HEK293 (cell line): Measurements from ENCODE around the gene DMC1.

Experiments used
- CTCF ChIA-PET: fragments of 350-600 bp; formaldehyde crosslinking; extraction: SDS; loops from one replicate; lab custom pipeline; 2021; ENCODE audit warnings: antibody characterized with exemption; lab: Yijun Ruan, JAX
- POLR2A ChIA-PET: fragments of 300-600 bp; formaldehyde crosslinking; extraction: SDS; loops from one replicate; lab custom pipeline; 2020; ENCODE audit warnings: antibody characterized with exemption, inconsistent platforms; lab: Yijun Ruan, JAX
- H3K27ac ChIP-seq: fragments of 200-500 bp; sonication (Bioruptor generic); 2 replicates; pipeline ENCODE4 v1.5.1; 2014; ENCODE audit warnings: low read depth, low read length, control low read depth, inconsistent platforms; ENCODE audit errors: extremely low read depth
- H3K36me3 ChIP-seq, 2 experiments: fragments of 200-500 bp in 1 of 2; sonication (Bioruptor generic) in 1 of 2; 1 replicate in 1 of 2; 2 replicates in 1 of 2; pipeline ENCODE4 v1.5.1; 2014 to 2017; ENCODE audit warnings: inconsistent platforms in 2 of 2, low read length in 2 of 2; ENCODE audit not compliant: control insufficient read depth in 2 of 2, insufficient read depth in 1 of 2
- H3K4me1 ChIP-seq: fragments of 200-500 bp; sonication (Bioruptor generic); 2 replicates; pipeline ENCODE4 v1.5.1; 2014; ENCODE audit warnings: mild to moderate bottlenecking, low read length, inconsistent platforms; ENCODE audit not compliant: control insufficient read depth, insufficient read depth
- H3K4me3 ChIP-seq: 2 replicates; pipeline ENCODE4 v1.5.1; 2011; ENCODE audit warnings: low read depth, mild to moderate bottlenecking, control low read depth, low read length, moderate library complexity
- H3K9me3 ChIP-seq: fragments of 200-500 bp; sonication (Bioruptor generic); 2 replicates; pipeline ENCODE4 v1.5.1; 2014; ENCODE audit warnings: low read depth, low read length, inconsistent platforms; ENCODE audit not compliant: control insufficient read depth, insufficient read depth
- HOXC10 ChIP-seq: sonication (generic); formaldehyde crosslinking; IDR thresholded peaks from 2 replicates; pipeline ENCODE4 v1.8.1; 2023; ENCODE audit warnings: mild to moderate bottlenecking, missing genetic modification reagents
- HOXD13 ChIP-seq: sonication (generic); formaldehyde crosslinking; IDR thresholded peaks from 2 replicates; pipeline ENCODE4 v1.8.0; 2022; ENCODE audit warnings: missing genetic modification reagents, borderline replicate concordance
- KLF10 ChIP-seq: fragments of 450-650 bp; IDR thresholded peaks from 2 replicates; pipeline ENCODE4 v1.5.1; 2018; ENCODE audit warnings: missing biosample characterization, mild to moderate bottlenecking, missing genetic modification characterization
- TSHZ1 ChIP-seq: fragments of 450-650 bp; formaldehyde crosslinking; IDR thresholded peaks from 2 replicates; pipeline ENCODE4 v1.5.1; 2016; ENCODE audit warnings: missing biosample characterization, missing genetic modification characterization, borderline replicate concordance
- ZNF132 ChIP-seq: fragments of 450-650 bp; formaldehyde crosslinking; IDR thresholded peaks from 2 replicates; pipeline ENCODE4 v1.5.1; 2017; ENCODE audit warnings: missing biosample characterization, missing genetic modification characterization, borderline replicate concordance
- ZNF133 ChIP-seq: fragments of 450-650 bp; formaldehyde crosslinking; IDR thresholded peaks from 2 replicates; pipeline ENCODE4 v1.5.1; 2016; ENCODE audit warnings: missing biosample characterization, missing genetic modification characterization
- ZNF184 ChIP-seq: fragments of 450-650 bp; IDR thresholded peaks from 2 replicates; pipeline ENCODE4 v1.5.1; 2018; ENCODE audit warnings: missing biosample characterization, mild to moderate bottlenecking, missing genetic modification characterization
- ZNF223 ChIP-seq: fragments of 450-650 bp; formaldehyde crosslinking; IDR thresholded peaks from 2 replicates; pipeline ENCODE4 v1.5.1; 2016; ENCODE audit warnings: missing biosample characterization, missing genetic modification characterization
- ZNF473 ChIP-seq: fragments of 450-650 bp; formaldehyde crosslinking; IDR thresholded peaks from 2 replicates; pipeline ENCODE4 v1.5.1; 2017; ENCODE audit warnings: missing biosample characterization, missing genetic modification characterization
- ZNF501 ChIP-seq: fragments of 450-650 bp; formaldehyde crosslinking; IDR thresholded peaks from 2 replicates; pipeline ENCODE4 v1.5.1; 2016; ENCODE audit warnings: missing biosample characterization, missing genetic modification characterization
- ZNF530 ChIP-seq: fragments of 450-650 bp; formaldehyde crosslinking; IDR thresholded peaks from 2 replicates; pipeline ENCODE4 v1.5.1; 2016; ENCODE audit warnings: low read depth, missing biosample characterization, missing genetic modification characterization
- ZNF596 ChIP-seq: fragments of 450-650 bp; IDR thresholded peaks from 2 replicates; pipeline ENCODE4 v1.5.0; 2018; ENCODE audit warnings: missing biosample characterization, mild to moderate bottlenecking, missing genetic modification characterization, moderate library complexity
- ZNF626 ChIP-seq: fragments of 450-650 bp; sonication (Bioruptor Pico); formaldehyde crosslinking; IDR thresholded peaks from 2 replicates; pipeline ENCODE4 v1.5.1; 2018; ENCODE audit warnings: missing biosample characterization, missing genetic modification characterization, inconsistent platforms
- ZNF747 ChIP-seq: fragments of 450-650 bp; formaldehyde crosslinking; IDR thresholded peaks from 2 replicates; pipeline ENCODE4 v1.5.1; 2016; ENCODE audit warnings: missing biosample characterization, missing genetic modification characterization
- TF ChIP-seq, protein P1 (sequence below): fragments of 450-650 bp; formaldehyde crosslinking; IDR thresholded peaks from 2 replicates; pipeline ENCODE4 v1.5.1; 2016; ENCODE audit warnings: missing biosample characterization, missing genetic modification characterization
- TF ChIP-seq, protein P2 (sequence below): fragments of 450-650 bp; formaldehyde crosslinking; IDR thresholded peaks from 2 replicates; pipeline ENCODE4 v1.5.1; 2017; ENCODE audit warnings: missing biosample characterization, missing genetic modification characterization
- TF ChIP-seq, protein P3 (sequence below): fragments of 450-650 bp; formaldehyde crosslinking; IDR thresholded peaks from 2 replicates; pipeline ENCODE4 v1.5.1; 2016; ENCODE audit warnings: missing biosample characterization, missing genetic modification characterization
- TF ChIP-seq, protein P4 (sequence below): fragments of 450-650 bp; formaldehyde crosslinking; IDR thresholded peaks from 2 replicates; pipeline ENCODE4 v1.5.1; 2017; ENCODE audit warnings: missing biosample characterization, mild to moderate bottlenecking, missing genetic modification characterization, moderate library complexity

The DMC1 gene

DNA sequence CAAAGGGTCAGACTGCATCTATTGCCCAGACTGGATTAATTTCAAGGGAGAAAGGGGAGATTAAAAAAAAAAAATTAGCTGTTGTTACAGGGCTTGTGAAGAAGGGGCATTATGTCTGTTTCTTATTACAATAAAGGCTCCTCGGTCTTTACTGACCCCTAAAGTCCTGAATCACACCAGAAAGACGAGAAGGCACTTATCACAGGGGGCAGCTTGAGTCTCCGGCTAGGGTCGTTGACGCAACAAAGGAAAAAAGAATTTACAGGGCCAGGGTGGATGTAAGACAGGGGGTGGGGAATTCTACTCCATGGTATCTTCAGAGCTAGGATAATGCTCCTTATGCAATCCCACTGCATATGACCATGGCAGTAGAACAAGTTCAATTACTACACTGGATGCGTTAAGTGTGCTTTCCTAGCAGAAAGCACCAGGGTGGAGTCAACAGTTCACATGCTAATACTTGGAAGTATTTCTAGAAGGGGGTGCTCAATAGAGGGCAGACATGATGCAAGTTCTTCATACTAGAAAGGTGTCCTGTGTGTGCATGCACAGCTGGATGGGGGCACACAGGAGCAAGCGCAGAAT, 80.3 kb downstream of the DMC1 start:
- POLR2A ChIA-PET: interaction anchor here (0.8 to 1.7 kb wide), 6 partner anchors 8 to 223 kb away, joined by 3 to 7 read pairs (median 3); no protein-coding TSS in a partner anchor

GRCh38 chr22:38489142-38489541, 80.8 kb downstream of the DMC1 start:
- CTCF ChIA-PET: no interaction called here

More for the DNA sequence above, 80.3 kb downstream of the DMC1 start:
- H3K27ac ChIP-seq: no peak overlapping the region
- TF ChIP-seq ZNF132 (tag by site-specific recombination) (no peak), KLF10 (tag by site-specific recombination) (no peak), HOXD13 (no peak), HOXC10 (no peak), ZNF626 (no peak), ZNF223 (tag by site-specific recombination) (no peak), ZNF473 (no peak), ZNF747 (tag by site-specific recombination) (no peak), ZNF530 (tag by site-specific recombination) (no peak), ZNF501 (tag by site-specific recombination) (no peak), ZNF133 (tag by site-specific recombination) (no peak), ZNF596 (tag by site-specific recombination) (no peak)
- TF ChIP-seq, protein P1, sequence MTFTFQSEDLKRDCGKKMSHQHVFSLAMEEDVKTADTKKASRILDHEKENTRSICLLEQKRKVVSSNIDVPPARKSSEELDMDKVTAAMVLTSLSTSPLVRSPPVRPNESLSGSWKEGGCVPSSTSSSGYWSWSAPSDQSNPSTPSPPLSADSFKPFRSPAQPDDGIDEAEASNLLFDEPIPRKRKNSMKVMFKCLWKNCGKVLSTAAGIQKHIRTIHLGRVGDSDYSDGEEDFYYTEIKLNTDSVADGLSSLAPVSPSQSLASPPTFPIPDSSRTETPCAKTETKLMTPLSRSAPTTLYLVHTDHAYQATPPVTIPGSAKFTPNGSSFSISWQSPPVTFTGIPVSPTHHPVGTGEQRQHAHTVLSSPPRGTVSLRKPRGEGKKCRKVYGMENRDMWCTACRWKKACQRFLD (tag by site-specific recombination): no peak
- TF ChIP-seq, protein P2, sequence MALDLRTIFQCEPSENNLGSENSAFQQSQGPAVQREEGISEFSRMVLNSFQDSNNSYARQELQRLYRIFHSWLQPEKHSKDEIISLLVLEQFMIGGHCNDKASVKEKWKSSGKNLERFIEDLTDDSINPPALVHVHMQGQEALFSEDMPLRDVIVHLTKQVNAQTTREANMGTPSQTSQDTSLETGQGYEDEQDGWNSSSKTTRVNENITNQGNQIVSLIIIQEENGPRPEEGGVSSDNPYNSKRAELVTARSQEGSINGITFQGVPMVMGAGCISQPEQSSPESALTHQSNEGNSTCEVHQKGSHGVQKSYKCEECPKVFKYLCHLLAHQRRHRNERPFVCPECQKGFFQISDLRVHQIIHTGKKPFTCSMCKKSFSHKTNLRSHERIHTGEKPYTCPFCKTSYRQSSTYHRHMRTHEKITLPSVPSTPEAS (tag by site-specific recombination): no peak
- TF ChIP-seq, protein P3, sequence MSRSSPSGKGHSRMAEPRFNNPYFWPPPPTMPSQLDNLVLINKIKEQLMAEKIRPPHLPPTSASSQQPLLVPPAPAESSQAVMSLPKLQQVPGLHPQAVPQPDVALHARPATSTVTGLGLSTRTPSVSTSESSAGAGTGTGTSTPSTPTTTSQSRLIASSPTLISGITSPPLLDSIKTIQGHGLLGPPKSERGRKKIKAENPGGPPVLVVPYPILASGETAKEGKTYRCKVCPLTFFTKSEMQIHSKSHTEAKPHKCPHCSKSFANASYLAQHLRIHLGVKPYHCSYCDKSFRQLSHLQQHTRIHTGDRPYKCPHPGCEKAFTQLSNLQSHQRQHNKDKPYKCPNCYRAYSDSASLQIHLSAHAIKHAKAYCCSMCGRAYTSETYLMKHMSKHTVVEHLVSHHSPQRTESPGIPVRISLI (tag by site-specific recombination): no peak
- TF ChIP-seq, protein P4, sequence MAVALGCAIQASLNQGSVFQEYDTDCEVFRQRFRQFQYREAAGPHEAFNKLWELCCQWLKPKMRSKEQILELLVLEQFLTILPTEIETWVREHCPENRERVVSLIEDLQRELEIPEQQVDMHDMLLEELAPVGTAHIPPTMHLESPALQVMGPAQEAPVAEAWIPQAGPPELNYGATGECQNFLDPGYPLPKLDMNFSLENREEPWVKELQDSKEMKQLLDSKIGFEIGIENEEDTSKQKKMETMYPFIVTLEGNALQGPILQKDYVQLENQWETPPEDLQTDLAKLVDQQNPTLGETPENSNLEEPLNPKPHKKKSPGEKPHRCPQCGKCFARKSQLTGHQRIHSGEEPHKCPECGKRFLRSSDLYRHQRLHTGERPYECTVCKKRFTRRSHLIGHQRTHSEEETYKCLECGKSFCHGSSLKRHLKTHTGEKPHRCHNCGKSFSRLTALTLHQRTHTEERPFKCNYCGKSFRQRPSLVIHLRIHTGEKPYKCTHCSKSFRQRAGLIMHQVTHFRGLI (tag by site-specific recombination): no peak
- H3K9me3 ChIP-seq: no peaks in the 10 kb centered on the region
- H3K36me3 ChIP-seq: peaks cover 94 to 98% of the 10 kb centered on the region in 2 experiments
- H3K4me3 ChIP-seq: no peak overlapping the region
- no peaks in the 10 kb centered on the region for H3K4me1 ChIP-seq
- CTCF ChIA-PET: interaction anchor here (1.1 kb wide), 1 partner anchor 55 kb away, joined by 3 read pairs; no protein-coding TSS in a partner anchor

More at GRCh38 chr22:38489142-38489541, 80.8 kb downstream of the DMC1 start:
- no peaks in the 10 kb centered on the region for H3K9me3 ChIP-seq
- POLR2A ChIA-PET: interaction anchor here (0.8 to 1.7 kb wide), 4 partner anchors 9 to 223 kb away, joined by 3 to 7 read pairs (median 4); no protein-coding TSS in a partner anchor
- H3K4me3 ChIP-seq: no peak overlapping the region
- H3K27ac ChIP-seq: no peak overlapping the region; the same call in 1 of the 2 replicates
- peaks cover 94 to 98% of the 10 kb centered on the region in 2 experiments for H3K36me3 ChIP-seq
- H3K4me1 ChIP-seq: no peaks in the 10 kb centered on the region
- TF ChIP-seq ZNF184: no peak
- no peak for TF ChIP-seq TSHZ1 (tag by site-specific recombination)
- TF ChIP-seq, all 188 proteins: peak for 0
